A549 treated with RU486 at 1 μM for 4 hours (cell line): ENCODE results near the gene NMRK2. TPM values are rescaled to one million over a fixed set of nuclear protein-coding genes. Genes with fewer than 3 reads are reported as not detected.

Source experiments
- total RNA-seq: library from RNA; stranded (reverse); fragments of 200-300 nt; extraction: Qiagen RNA extraction; gene quantifications from 5 replicates; pipeline ENCODE4 v1.2.3, GENCODE V29; 2022; ENCODE audit warnings: low read depth

NMRK2 gene, protein sequence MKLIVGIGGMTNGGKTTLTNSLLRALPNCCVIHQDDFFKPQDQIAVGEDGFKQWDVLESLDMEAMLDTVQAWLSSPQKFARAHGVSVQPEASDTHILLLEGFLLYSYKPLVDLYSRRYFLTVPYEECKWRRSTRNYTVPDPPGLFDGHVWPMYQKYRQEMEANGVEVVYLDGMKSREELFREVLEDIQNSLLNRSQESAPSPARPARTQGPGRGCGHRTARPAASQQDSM
- not detected in 5 replicates for total RNA-seq

DNA sequence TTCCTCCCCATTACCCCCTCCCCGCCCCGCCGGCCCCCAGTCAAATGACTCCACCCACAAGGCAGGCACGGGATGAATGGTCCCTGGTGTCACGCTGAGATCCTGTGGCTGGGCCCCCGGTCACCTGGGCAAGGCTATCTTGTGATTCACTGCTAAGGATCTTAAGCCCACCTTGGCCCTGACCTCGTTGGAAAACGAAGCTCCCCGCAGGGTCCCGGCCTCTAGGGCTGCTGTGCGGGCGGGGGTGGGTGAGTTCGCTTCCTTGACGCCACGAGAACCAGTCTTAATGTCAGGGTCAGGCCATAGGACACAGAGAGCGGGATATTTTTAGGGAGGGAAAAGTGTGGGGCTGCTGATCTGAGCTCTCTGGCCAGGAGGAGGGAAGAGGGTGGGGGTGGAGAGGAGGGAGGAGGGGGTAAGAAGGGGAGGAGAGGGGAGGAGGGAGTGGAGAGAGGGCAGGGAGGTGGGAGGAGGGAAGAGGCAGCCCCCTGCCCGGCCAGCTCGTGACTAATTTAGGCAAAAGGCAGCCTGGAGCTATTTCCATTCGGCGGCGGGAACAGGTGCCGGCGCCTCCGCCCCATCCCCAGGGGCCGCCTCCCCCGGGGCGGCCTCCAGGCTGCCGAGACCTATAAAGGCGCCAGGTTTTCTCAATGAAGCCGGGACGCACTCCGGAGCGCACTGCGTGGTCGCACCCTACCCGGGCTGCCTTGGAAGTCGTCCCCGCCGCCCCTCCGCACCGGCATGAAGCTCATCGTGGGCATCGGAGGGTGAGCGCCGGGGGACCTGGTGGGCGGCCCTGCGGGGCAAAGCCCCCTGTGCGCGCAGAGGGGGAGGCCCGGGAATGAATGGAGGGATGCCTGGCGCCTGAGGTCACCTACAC lies at the start of gene NMRK2:
Gene NMRK2 (plus strand): TSS at position 139 of the 880 bp plus-strand sequence. CDS start 603 bp downstream, at position 742.

DNA sequence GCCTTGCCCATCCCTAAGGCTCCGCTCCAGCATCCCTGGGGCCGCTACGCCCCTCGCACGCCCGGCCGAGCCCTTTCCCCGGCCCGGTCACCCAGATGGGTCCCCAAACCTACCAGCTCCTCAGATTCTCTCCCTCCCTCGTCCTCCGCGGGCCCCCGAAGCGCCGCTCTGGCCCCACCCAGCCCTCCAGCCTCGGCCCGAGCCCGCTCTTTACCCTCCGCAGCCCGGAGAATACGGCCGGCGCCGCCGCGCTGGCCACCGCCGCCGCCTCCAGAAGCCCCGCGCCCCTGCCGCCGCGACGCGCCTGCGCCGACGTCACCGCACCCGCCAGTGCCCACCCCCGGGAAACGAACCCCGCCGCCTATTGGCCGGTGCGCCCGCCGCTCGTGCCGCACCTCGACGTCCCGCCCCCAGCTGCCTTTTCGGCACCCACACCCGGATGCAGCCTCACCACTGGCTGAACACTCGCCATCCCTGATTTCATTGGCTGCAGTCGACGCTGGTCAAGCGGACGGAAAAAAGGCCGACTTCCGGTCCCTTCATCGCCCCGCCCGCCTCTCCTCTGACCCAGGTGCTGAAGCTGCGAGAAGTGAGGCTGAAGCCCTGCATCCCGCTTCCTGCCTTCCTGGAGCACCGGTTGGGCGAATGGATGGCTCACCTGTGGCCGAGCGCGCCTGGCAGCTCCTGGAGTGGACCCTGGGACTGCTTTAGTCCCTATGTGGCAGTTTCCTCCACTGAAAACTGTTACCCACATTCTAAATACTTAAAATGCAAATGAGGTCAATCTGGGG lies 38.1 kb downstream of the NMRK2 start, which contains the start of gene DAPK3:
Gene DAPK3 (minus strand): TSS at position 292 of the 791 bp plus-strand sequence. CDS start 1,364 bp downstream, outside the sequence.

DNA sequence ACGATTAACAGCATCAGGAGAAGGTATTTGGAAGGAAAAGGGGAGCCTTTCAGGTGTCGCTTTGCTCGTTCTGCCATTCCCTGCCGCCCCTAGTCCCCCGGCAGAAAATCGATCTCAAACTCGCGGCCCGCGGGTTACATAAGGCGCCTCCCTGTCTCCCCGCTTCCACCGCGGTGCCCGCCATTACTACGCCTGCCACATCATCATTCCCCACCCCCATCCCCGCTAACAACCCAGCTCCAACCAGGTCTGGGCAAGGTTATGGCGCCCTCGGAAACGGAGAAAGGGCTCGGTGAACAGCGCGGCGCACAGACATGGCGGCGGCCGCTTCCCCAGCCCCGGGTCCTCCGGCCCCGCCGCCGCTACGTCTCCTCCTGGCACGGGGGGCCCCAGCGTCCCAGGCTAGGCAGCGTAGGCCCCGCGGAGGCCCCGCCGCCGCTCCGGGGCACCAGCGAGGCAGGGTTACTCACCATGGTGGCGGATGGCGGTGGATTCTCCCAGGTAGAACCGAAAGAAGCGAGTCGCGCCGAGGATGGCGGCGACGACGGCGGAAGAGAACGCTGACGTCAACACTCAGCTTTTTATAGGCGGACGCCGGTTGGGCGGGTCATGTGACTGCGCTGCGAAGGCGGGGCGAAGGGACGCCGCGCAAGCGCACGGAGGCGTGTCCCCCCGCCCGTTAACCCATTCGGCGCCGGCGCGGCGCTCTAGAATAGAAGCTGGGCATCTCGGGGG lies 52.2 kb downstream of the NMRK2 start, which contains the start of gene EEF2:
Gene EEF2 (minus strand): TSS at position 556 of the 735 bp plus-strand sequence. CDS start 83 bp downstream, at position 473.

Other genes starting within 250 kb of the NMRK2 start
- gene PIP5K1C, start 232.6 kb upstream of the NMRK2 start, total RNA-seq = 7.8 to 13.2 TPM (median 11.5 TPM) in 5 replicates
- 0.14 to 0.95 TPM (median 0.73 TPM) in 5 replicates for gene TJP3, start 224.7 kb upstream of the NMRK2 start, total RNA-seq
- gene APBA3, start 171.4 kb upstream of the NMRK2 start, total RNA-seq = 6.5 to 14.1 TPM (median 12.3 TPM) in 5 replicates
- 58.5 to 81.5 TPM (median 67.4 TPM) in 5 replicates for gene MRPL54, start 170.4 kb upstream of the NMRK2 start, total RNA-seq
- gene RAX2, start 160.8 kb upstream of the NMRK2 start, total RNA-seq = not detected in 5 replicates
- 0.56 to 1.9 TPM (median 1.1 TPM) in 5 replicates for gene MATK, start 146.7 kb upstream of the NMRK2 start, total RNA-seq
- gene ZFR2, start 64.0 kb upstream of the NMRK2 start, total RNA-seq = 0.25 to 0.56 TPM (median 0.48 TPM) in 3 of 5 replicates, not detected in the others
- 0.07 to 0.26 TPM (median 0.12 TPM) in 5 replicates for gene ATCAY, start 52.4 kb upstream of the NMRK2 start, total RNA-seq
- 43.5 to 50.2 TPM (median 47.4 TPM) in 5 replicates for gene DAPK3, start 38.0 kb downstream of the NMRK2 start, total RNA-seq
- 851 to 1,158 TPM (median 1,066 TPM) in 5 replicates for gene EEF2, start 52.4 kb downstream of the NMRK2 start, total RNA-seq
- 13.4 to 18.2 TPM (median 15.6 TPM) in 5 replicates for gene PIAS4, start 74.7 kb downstream of the NMRK2 start, total RNA-seq
- gene ZBTB7A, start 133.8 kb downstream of the NMRK2 start, total RNA-seq = 13.6 to 21.8 TPM (median 20.0 TPM) in 5 replicates
- gene MAP2K2, start 191.1 kb downstream of the NMRK2 start, total RNA-seq = 100 to 148 TPM (median 145 TPM) in 5 replicates
- gene CREB3L3, start 220.6 kb downstream of the NMRK2 start, total RNA-seq = 0.10 to 0.22 TPM (median 0.13 TPM) in 4 of 5 replicates, not detected in the other
- gene SIRT6, start 249.5 kb downstream of the NMRK2 start, total RNA-seq = 18.1 to 34.0 TPM (median 31.4 TPM) in 5 replicates
- gene ANKRD24, start 249.6 kb downstream of the NMRK2 start, total RNA-seq = 0.12 to 0.39 TPM (median 0.17 TPM) in 5 replicates